ENCODE data around the gene ATP9A.

DNA sequence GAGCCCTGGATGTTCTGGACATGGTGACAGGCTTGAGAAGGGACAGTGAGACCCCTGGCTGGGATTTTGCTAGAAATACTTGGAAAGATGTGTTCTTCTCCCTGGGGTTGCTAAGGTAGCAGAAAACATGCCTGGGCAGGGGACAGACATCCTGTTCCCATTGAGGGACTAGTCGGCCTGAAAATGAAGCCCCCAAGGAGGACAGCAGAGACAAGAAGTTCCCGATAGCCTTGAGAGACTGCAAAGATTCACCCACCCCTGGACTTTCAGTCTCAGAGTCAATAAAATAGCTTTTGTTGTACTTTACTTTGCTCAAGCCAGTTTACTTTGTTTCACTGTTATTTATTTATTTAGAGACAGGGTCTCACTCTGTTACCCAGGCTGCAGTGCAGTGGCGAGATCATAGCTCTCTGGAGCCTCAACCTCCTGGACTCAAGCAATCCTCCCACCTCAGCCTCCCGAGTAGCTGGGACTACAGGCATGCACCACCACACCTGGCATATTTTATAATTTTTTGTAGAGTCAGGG is 28.4 kb downstream of the ATP9A start:
- TF ChIP-seq EZH2 (IDR thresholded peaks at IDR 0.05): no peak
- no peak for TF ChIP-seq POLR2AphosphoS5 (IDR thresholded peaks at IDR 0.05; ENCODE audit: borderline replicate concordance, low read depth, low read length)

Measured in SK-N-MC (cell line).